Ascending aorta (tissue), 2 donors: ENCODE data around the gene PTCD2. TPM values are rescaled to one million over a fixed set of nuclear protein-coding genes. Genes with fewer than 3 reads are reported as not detected.

Experiments used
- DNase-seq, 2 donors: peaks; one replicate each; pipeline ENCODE4 v3.0.0-alpha.2; 2019; ENCODE audit warnings: low spot score in 2 of 2
- H3K27ac ChIP-seq, 2 donors: fragments of 200-600 bp; sonication (generic); one replicate each; pipeline ENCODE4 v1.5.1; 2016 to 2017; ENCODE audit warnings: mild to moderate bottlenecking in 1 of 2
- H3K27me3 ChIP-seq: fragments of 200-600 bp; sonication (generic); one replicate; pipeline ENCODE4 v1.5.1; 2017
- H3K36me3 ChIP-seq, 2 donors: fragments of 200-600 bp; sonication (generic); one replicate each; pipeline ENCODE4 v1.5.1; 2016
- H3K4me1 ChIP-seq, 2 donors: fragments of 200-600 bp; sonication (generic); one replicate each; pipeline ENCODE4 v1.5.1; 2016 to 2017; ENCODE audit warnings: mild to moderate bottlenecking in 1 of 2
- H3K4me3 ChIP-seq, 2 donors: fragments of 200-600 bp; sonication (generic); one replicate each; pipeline ENCODE4 v1.5.1; 2016 to 2017; ENCODE audit warnings: mild to moderate bottlenecking in 1 of 2
- H3K9me3 ChIP-seq, 2 donors: fragments of 200-600 bp; sonication (generic); one replicate each; pipeline ENCODE4 v1.5.1; 2016
- CTCF ChIP-seq, 3 experiments: fragments of 200-600 bp in 2 of 3; fragments of 450-650 bp in 1 of 3; sonication (generic) in 2 of 3; IDR thresholded peaks; one replicate each; pipeline ENCODE4 v1.5.1; 2016 to 2019; ENCODE audit warnings: antibody characterized with exemption in 3 of 3, mild to moderate bottlenecking in 1 of 3, moderate library complexity in 1 of 3
- intact Hi-C: fragments of 100-400 bp; cut with DNase I; formaldehyde crosslinking; loops from one replicate; pipeline ENCODE4 v1.15.1; 2023
- total RNA-seq: library from RNA; depleted of rRNA; stranded (reverse); fragments of >200 nt; gene quantifications from one replicate; pipeline ENCODE4 v1.1.0, GENCODE V29; 2016

PTCD2 gene
- total RNA-seq, 1 donor from 2014 or later: 0.85 TPM

GRCh38 chr5:72377910-72378638 lies 57.9 kb downstream of the PTCD2 start:
- no peaks in the 10 kb centered on the region for H3K36me3 ChIP-seq
- peak overlapping the region; percentile 12 to 46 for H3K27ac ChIP-seq
- no peak overlapping the region for H3K4me3 ChIP-seq
- intact Hi-C loops: loop anchor here (1.0 to 2.0 kb wide), 2 partner anchors 24 to 133 kb away; no protein-coding TSS in a partner anchor
- H3K9me3 ChIP-seq: no peaks in the 10 kb centered on the region
- DNase-seq: peak in 1 of 2 donors; percentile 83
- peaks cover 3 to 14% of the 10 kb centered on the region in 2 donors for H3K4me1 ChIP-seq
- no peaks in the 10 kb centered on the region for H3K27me3 ChIP-seq
- TF ChIP-seq CTCF (IDR thresholded peaks at IDR 0.05): no peak

GRCh38 chr5:72378639-72379289 lies 58.6 kb downstream of the PTCD2 start:
- peak in 1 of 2 donors; percentile 87 for DNase-seq
- Histone ChIP-seq H3K9me3 (no peaks in the 10 kb centered on the region), H3K4me3 (no peak overlapping the region), H3K4me1 (peaks cover 3 to 14% of the 10 kb centered on the region in 2 donors), H3K27ac (peak overlapping the region in 1 of 2 donors; percentile 46), H3K36me3 (no peaks in the 10 kb centered on the region), H3K27me3 (no peaks in the 10 kb centered on the region)
- intact Hi-C loops: loop anchor here (1.0 to 2.0 kb wide), 2 partner anchors 24 to 132 kb away; no protein-coding TSS in a partner anchor
- no peak for TF ChIP-seq CTCF (IDR thresholded peaks at IDR 0.05)

DNA sequence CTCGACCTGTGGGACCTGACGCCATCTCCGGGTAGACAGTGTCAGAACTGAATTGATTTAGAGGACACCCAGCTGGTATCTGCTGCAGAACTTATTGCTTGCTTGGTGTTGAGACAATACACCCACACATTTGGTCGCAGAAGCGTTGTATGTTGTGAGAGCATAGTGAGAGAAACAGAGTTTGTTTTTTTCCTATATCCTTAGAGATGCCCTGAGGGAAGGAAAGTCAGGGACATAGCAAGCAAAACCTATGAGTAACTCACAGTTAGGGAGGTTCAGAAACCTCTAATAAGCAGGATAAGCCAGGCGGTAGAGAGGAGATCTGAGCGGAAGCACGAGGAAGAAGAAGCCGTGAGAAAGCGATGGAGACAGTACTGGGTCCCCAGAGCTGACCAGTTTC lies 59.8 kb downstream of the PTCD2 start:
- intact Hi-C loops: loop anchor here (2.0 kb wide), 1 partner anchor 131 kb away; no protein-coding TSS in a partner anchor
- no peaks in the 10 kb centered on the region for H3K27me3 ChIP-seq
- no peaks in the 10 kb centered on the region for H3K9me3 ChIP-seq
- no peaks in the 10 kb centered on the region for H3K36me3 ChIP-seq
- no peak for DNase-seq
- no peak for TF ChIP-seq CTCF (IDR thresholded peaks at IDR 0.05)
- no peak overlapping the region for H3K4me3 ChIP-seq
- H3K4me1 ChIP-seq: peaks cover 3 to 17% of the 10 kb centered on the region in 2 donors
- H3K27ac ChIP-seq: no peak overlapping the region

- Histone ChIP-seq H3K36me3 (no peaks in the 10 kb centered on the region), H3K9me3 (no peaks in the 10 kb centered on the region), H3K4me3 (no peak overlapping the region), H3K27me3 (no peaks in the 10 kb centered on the region), H3K27ac (peak overlapping the region; percentile 19 to 27), H3K4me1 (peaks cover 3 to 17% of the 10 kb centered on the region in 2 donors)
- no peak for DNase-seq
- intact Hi-C loops: no loop called here
- TF ChIP-seq CTCF (IDR thresholded peaks at IDR 0.05): no peak
Measured at GRCh38 chr5:72380492-72381274, 60.5 kb downstream of the PTCD2 start.

DNA sequence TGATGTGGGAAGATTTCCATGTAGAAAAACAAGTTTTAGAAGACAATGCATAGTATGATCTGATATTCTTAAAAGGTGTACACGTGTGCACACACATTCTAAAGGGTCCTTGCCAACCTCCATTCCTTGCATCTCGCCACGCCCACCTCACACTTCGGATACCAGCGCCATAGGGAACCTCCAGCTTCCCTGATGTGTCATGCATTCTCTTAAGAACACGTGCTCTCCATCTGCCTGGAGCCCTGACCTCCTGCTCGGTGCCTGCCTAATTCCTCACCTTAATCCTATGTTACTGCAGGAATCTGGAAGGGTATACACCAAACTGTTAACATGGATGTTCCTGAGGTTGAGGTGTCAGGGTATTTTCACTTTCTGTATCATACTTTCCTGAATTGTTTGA lies 63.1 kb downstream of the PTCD2 start:
- peak overlapping the region; percentile 36 to 67 for H3K27ac ChIP-seq
- intact Hi-C loops: no loop called here
- TF ChIP-seq CTCF (IDR thresholded peaks at IDR 0.05): no peak

More for the DNA sequence above, 63.1 kb downstream of the PTCD2 start:
- peaks cover 3 to 14% of the 10 kb centered on the region in 2 donors for H3K4me1 ChIP-seq
- DNase-seq: no peak
- H3K27me3 ChIP-seq: no peaks in the 10 kb centered on the region
- no peaks in the 10 kb centered on the region for H3K9me3 ChIP-seq
- no peaks in the 10 kb centered on the region for H3K36me3 ChIP-seq
- H3K4me3 ChIP-seq: no peak overlapping the region
